K562 (cell line): ENCODE results near the gene ELK4. TPM values are rescaled to one million over a fixed set of nuclear protein-coding genes. Genes with fewer than 3 reads are reported as not detected.
A peak's percentile ranks its signal among the peaks of the same experiment; 100 is the strongest.

Experiments
- CREB3L1 ChIP-seq: fragments of 450-650 bp; IDR thresholded peaks from 2 replicates; pipeline ENCODE4 v1.6.1; 2014; ENCODE audit warnings: low read depth, mild to moderate bottlenecking, moderate library complexity, borderline replicate concordance
- FOXP1 ChIP-seq: sonication (generic); formaldehyde crosslinking; IDR thresholded peaks from 2 replicates; pipeline ENCODE4 v1.8.0; 2022; ENCODE audit warnings: mild to moderate bottlenecking, missing genetic modification reagents
- HIVEP1 ChIP-seq: fragments of 250-450 bp; sonication (Bioruptor Pico); IDR thresholded peaks from 2 replicates; pipeline ENCODE4 v1.4.0; 2020; ENCODE audit warnings: mild to moderate bottlenecking
- KLF13 ChIP-seq: fragments of 450-650 bp; IDR thresholded peaks from 2 replicates; pipeline ENCODE4 v1.6.1; 2016; ENCODE audit warnings: missing genetic modification characterization, low read depth, mild to moderate bottlenecking, missing compliant biosample characterization, moderate library complexity, borderline replicate concordance
- MLX ChIP-seq, 2 experiments: fragments of 450-650 bp in 1 of 2; sonication (generic) in 1 of 2; formaldehyde crosslinking; conservative IDR thresholded peaks; 2 replicates each; pipeline versions ENCODE4 v1.4.0 to v1.8.1; 2020 to 2022; ENCODE audit warnings: mild to moderate bottlenecking in 1 of 2, missing genetic modification reagents in 1 of 2
- NRF1 ChIP-seq, 2 experiments: fragments of 450-650 bp; IDR thresholded peaks in 1 of 2; conservative IDR thresholded peaks in 1 of 2; 2 replicates each; pipeline ENCODE4 v1.6.1; 2014; ENCODE audit warnings: mild to moderate bottlenecking in 2 of 2
- POLR2G ChIP-seq: fragments of 200-400 bp; formaldehyde crosslinking; IDR thresholded peaks from 2 replicates; pipeline ENCODE4 v1.6.1; 2017; ENCODE audit warnings: low read depth, mild to moderate bottlenecking, antibody characterized with exemption, low read length, moderate library complexity
- REST ChIP-seq, 2 experiments: fragments of 450-650 bp; formaldehyde crosslinking in 1 of 2; IDR thresholded peaks; 2 replicates each; pipeline versions ENCODE4 v1.4.0 to v1.6.1; 2014 to 2020; ENCODE audit warnings: mild to moderate bottlenecking in 2 of 2, borderline replicate concordance in 1 of 2, low read depth in 1 of 2
- RNF219 ChIP-seq: fragments of 250-450 bp; sonication (Bioruptor Pico); IDR thresholded peaks from 2 replicates; pipeline ENCODE4 v1.5.0; 2022; ENCODE audit warnings: mild to moderate bottlenecking
- SIN3B ChIP-seq: fragments of 450-650 bp; IDR thresholded peaks from 2 replicates; pipeline ENCODE4 v1.6.1; 2017; ENCODE audit warnings: low read depth, mild to moderate bottlenecking, moderate library complexity
- ZBTB7A ChIP-seq: IDR thresholded peaks from 2 replicates; pipeline ENCODE4 v1.6.1; 2011; ENCODE audit warnings: low read depth, mild to moderate bottlenecking, low read length, moderate library complexity, borderline replicate concordance; ENCODE audit not compliant: control insufficient read depth
- ZNF263 ChIP-seq: sonication (generic); formaldehyde crosslinking; IDR thresholded peaks from 2 replicates; pipeline ENCODE4 v1.8.0; 2022; ENCODE audit warnings: mild to moderate bottlenecking, missing genetic modification reagents, borderline replicate concordance
- polyA plus RNA-seq, 8 experiments: library from polyadenylated mRNA; depleted of rRNA in 4 of 8; stranded (reverse) in 5 of 8; unstranded in 3 of 8; fragments of >200 nt; fragmentation: Nextera tagmentation in 2 of 8; fragmentation: Illumina TruSeq in 1 of 8; extraction: Ambion mirVana in 2 of 8; extraction: Trizol in 1 of 8; gene quantifications; 2 replicates each; pipeline versions ENCODE4 v1.2.1 to v1.2.3, GENCODE V29; 2011 to 2014; ENCODE audit warnings: inconsistent platforms in 1 of 8, missing spikeins in 1 of 8
- total RNA-seq, 7 experiments: library from RNA; depleted of rRNA in 6 of 7; stranded (reverse); fragments of >200 nt in 6 of 7; fragmentation: Illumina TruSeq in 2 of 7; extraction: Trizol in 2 of 7; gene quantifications; 2 replicates each; pipeline versions ENCODE4 v1.2.1 to v1.2.3, GENCODE V29; 2011 to 2021; ENCODE audit warnings: low replicate concordance in 1 of 7

Gene ELK4
- total and polyA plus RNA-seq, 9 of the 15 experiments (the other 6 are each of a cell fraction or from before 2014, with no cell fraction given): 2.0 to 21.7 (median 9.2) TPM

GRCh38 chr1:205680073-205680851, 48.5 kb upstream of the ELK4 start, which contains the start of gene SLC45A3 (continued):
- TF ChIP-seq NRF1 (conservative IDR thresholded peaks at IDR 0.05 in 1 of 2, IDR thresholded peaks at IDR 0.05 in 1 of 2): peak; percentile 61 to 68
- TF ChIP-seq MLX (CRISPR knock-in tag; conservative IDR thresholded peaks at IDR 0.05): 0 out of 4 replicates have a peak, but pooled peaks of 1 of the 2 experiments have one; percentile 34
- TF ChIP-seq ZNF263 (CRISPR knock-in tag): no peak
- TF ChIP-seq ZBTB7A: peak; percentile 67; the same call in 1 of the 2 replicates
- TF ChIP-seq CREB3L1: 0 out of 2 replicates have a peak, but pooled peaks have one; percentile 41
- peak; percentile 63 for TF ChIP-seq POLR2G
- TF ChIP-seq REST (IDR thresholded peaks at IDR 0.05; ENCODE audit: borderline replicate concordance): peak; percentile 2; the same call in 1 of the 2 replicates
- 0 out of 2 replicates have a peak, but pooled peaks have one; percentile 60 for TF ChIP-seq REST (CRISPR knock-in tag; IDR thresholded peaks at IDR 0.05; ENCODE audit: low read depth)
- no peak for TF ChIP-seq RNF219 (CRISPR knock-in tag)
- TF ChIP-seq FOXP1: peak; percentile 23; the same call in 1 of the 2 replicates
- peak; percentile 64 for TF ChIP-seq KLF13 (tag)
- TF ChIP-seq HIVEP1 (CRISPR knock-in tag): no peak
- peak; percentile 63 for TF ChIP-seq SIN3B
